GM18519 (cell line): ENCODE results near the gene RPRM.
"Not testable (repeated sequence)": the region's sequence is repeated elsewhere in the genome, so short reads cannot be mapped to it uniquely, and the experiment has no call there.

Experiments
- ATAC-seq: cut with Tn5 transposase; IDR thresholded peaks from one replicate; pipeline ENCODE4 v1.9.1; 2021; ENCODE audit warnings: mild to moderate bottlenecking, moderate library complexity; ENCODE audit not compliant: unreplicated experiment, low FRiP score

The RPRM gene

GRCh38 chr2:153478289-153479261, at the start of gene RPRM:
RPRM (minus strand) TSS chr2:153478762; CDS start chr2:153478565, 197 bp downstream.
- ATAC-seq = peak; percentile 87

DNA sequence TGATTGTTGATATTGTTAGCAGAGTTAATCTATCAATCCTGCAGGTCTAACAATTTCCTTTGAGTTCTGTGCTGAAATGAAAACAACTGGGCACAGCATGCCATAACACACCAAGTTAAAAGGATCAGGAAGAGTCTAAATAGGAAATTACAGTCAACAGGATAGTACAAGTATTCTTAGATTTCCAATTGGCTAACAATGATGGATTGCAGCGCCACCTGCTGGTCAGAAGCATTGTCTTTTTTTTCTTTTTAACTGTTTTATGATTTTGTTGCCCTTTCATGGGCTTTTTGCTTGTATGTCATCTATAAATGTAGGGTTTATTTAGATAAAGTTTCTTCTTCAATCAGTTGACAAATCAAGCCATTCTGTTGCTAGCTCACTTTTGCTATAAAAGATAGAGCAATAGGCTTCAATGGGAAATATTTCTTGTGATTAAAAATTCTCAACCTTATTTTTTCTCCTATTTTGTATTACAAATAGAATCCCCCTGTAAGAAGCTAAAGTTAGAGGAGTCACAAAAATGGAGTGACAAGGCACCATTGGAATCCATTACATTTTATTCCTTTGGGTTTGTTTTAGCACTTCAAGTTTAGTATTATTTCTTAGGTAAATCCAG, 40.8 kb upstream of the RPRM start:
- ATAC-seq = peak; percentile 46

DNA sequence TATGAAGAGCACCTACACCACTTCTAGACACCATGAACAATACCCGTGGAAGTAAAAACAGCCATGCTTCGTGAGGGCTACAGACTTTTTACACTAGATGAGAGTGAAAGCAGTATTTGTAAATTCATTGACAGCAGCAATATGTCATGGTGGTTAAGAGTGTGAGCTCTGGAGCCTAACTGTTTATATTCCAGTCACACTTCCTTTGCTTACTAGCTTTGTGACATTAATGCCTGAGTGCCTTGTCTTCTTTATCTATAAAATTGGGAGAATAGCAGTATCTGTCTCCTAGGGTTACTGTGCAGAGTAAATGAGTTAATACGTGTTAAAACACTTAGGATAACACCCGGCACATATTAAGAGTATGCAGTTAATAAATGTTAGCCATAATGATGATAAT, 33.8 kb upstream of the RPRM start:
- ATAC-seq = no peak

DNA sequence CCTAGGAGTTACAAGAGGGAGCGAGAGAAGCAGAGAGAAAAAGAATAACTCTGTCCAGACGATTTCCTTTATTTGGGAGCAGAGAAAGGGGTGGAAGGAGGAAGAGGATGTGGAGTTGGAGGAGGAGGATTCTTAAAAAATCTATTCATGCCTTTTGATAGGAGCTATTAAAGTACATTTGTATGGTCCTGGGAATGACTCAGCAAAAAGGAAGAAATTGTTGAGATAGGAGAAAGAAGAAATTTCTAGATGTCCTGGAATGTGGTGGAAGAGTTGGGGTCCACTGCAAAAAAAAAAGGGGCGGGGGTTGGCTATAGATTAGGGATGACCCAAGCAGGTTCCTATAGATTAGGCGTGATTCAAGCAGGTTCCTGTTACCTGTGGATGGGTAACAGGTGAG, 32.4 kb upstream of the RPRM start:
- ATAC-seq = no peak

DNA sequence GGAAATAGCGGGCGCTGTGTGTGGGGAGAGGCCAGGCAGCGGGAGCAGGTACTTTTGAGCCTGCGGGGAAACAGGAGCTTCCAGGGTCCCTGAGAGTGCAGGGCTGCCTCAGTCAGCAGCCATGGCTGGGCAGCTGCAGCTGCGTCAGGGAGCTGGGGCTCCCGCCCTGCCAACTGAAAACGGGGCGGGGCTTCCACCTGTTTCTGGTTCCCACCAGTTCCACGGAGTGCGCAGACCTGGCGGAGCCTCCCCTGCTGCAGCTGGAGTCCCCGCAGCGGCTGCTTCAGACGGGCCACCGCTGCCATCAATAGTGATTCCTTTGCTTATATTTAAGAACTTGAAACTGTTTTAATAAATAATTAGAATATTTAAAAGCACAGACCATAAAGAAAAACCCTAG, 30.6 kb upstream of the RPRM start:
- ATAC-seq = no peak

DNA sequence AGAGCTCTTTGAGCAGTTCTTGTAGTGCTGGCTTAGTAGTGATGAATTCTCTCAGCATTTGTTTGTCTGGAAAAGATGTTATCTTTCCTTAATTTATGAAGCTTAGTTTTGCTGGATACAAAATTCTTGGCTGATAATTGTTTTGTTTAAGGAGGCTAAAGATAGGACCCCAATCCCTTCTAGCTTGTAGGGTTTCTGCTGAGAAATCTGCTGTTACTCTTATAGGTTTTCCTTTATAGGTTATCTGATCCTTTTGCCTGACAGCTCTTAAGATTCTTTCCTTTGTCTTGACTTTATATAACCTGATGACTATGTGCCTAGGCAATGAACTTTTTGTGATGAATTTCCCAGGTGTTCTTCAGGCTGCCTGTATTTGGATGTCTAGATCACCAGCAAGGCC, 27.9 kb upstream of the RPRM start:
- ATAC-seq = not testable (repeated sequence)

- ATAC-seq = no peak
Measured at GRCh38 chr2:153499439-153499838, 20.9 kb upstream of the RPRM start.

GRCh38 chr2:153497938-153498629, 19.5 kb upstream of the RPRM start:
- no peak for ATAC-seq

DNA sequence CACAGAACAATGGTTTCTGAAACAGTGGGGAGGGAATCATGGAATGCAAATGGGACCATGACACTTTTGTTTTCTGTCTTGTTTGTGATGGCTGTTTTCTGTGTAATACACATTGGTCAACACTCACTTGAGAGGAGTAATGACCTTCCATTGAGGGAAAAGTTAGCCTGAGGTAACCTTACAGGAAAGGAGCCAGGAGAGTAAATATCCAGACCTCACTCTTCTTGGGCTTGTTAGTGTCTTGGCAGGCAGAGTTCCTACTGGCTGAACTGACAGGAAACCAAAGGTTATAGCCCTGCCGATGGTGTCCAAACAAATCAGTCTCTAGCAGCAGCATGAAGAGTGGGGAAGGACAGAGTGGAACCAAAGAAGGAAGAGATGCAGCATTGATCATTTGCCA, 17.2 kb upstream of the RPRM start:
- no peak for ATAC-seq

- no peak for ATAC-seq
Measured at GRCh38 chr2:153488072-153488471, 9.5 kb upstream of the RPRM start.

DNA sequence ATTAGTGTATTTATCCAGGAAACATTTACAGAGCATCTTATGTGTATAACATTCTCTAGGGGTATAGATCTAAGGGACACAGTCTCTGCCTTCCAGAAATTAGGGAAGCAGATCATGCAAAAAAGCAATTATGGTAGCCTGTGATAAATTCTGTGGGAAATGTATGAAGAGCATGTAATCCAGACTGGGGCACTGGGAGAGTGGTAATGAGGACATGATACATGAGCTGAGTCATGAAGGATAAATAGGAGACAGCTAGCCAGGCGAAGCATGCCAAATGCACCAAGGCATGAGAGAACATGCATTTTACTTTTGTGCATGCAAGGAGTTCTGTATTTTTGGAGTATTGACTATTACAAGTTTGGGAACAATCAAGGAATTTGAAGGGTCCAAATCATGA, 8.9 kb upstream of the RPRM start:
- no peak for ATAC-seq

DNA sequence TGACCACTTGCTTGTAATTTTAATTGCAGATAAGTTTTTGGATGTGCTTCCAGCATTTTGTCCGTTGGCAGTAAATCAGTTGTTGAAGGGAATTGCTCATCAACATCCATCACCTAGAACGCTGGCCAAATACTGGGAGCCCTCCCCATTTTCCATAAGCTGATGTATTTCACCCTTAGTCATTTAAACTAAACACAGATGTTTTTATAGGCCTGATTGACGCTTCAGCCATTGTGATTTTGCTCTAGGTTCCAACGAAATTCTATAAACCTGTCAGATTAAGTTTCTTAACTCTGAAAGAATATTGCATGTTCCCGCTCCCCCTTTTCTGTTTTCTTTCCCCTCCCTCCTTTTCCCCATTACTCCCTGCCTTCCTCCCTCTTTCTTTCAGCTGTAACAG, 1.0 kb upstream of the RPRM start:
- ATAC-seq = no peak

- no peak for ATAC-seq
Measured at GRCh38 chr2:153477636-153478288, 800 bp downstream of the RPRM start.

- no peak for ATAC-seq
Measured at GRCh38 chr2:153476816-153477635, 1.5 kb downstream of the RPRM start.

DNA sequence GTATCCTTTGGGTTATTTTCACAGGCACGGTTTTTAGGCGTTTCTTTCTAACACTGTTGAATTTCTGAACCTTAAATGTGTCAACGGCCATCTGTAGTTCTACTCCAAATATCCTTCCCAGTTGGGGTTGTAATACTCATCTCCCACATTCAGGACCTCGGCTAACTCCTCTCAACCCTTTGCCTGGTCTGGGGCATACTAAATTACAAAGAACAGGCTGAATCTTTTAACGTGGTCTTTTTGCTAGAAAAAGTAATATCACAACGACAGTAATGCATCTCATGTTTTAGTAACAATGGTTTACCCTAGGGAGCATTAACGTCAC, 2.1 kb downstream of the RPRM start:
- no peak for ATAC-seq

DNA sequence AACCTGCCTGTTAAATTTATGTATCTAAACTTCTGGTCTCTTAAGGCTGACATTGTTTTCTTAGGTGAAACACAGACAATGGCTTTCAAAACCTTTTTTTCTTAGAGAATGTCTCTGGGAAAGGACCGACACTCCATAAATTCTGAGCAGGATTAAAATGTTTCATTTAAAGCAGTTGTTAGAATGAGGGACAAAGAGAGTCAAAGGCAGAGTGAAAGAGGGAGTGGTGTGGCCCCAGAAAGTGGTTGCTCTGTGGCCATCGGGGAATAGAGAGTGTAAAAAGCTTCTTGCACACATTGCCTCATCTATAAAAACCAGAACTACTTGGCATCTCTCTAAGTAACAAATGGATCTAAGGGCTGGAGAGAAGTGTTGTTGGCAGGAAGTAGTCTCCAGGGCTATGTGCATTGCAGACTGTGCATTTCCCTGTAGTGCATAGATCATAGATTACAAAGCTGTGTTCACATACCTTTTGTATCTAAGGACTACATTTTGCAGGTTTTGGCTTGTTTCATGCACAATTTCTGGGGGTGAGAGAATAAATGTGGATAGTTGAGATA, 3.6 kb downstream of the RPRM start:
- ATAC-seq = no peak

DNA sequence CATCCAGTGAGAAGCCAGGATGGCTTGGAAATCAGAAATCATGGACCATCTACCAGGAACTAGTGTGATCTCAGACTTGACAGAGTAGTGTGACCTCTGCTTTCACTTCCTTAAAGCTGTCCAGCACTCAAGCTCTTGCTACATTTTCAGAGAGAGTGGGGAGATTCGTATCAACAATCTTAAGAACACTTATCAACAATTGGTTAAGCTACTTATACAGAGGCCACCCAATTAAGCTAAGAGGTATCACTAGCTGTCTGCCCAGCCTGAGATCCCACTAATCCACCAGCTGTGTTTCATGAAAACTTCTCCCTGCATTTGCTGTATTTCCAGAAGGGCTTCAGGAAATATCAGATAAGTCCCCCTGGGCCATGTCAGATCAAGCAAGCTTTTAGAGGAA, 4.2 kb downstream of the RPRM start:
- ATAC-seq = no peak

DNA sequence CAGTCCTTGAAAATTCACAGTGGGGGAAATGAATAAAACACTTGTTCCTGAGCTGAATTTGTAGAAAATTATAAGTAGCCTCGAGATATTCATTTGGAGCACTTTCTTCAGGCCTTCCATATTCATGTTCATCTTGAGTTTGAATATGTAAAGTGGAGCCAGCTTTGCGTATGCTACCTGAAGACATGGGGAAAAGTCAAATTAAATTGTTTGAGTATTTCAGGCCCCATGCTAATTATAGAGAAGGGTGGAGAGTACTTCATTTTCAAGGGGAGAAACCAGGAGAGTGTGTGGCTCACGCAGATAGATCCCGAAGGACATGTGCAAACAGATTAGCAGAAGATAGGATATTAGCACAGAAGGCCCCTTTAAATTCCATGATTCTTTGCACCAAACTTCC, 7.7 kb downstream of the RPRM start:
- ATAC-seq = no peak

DNA sequence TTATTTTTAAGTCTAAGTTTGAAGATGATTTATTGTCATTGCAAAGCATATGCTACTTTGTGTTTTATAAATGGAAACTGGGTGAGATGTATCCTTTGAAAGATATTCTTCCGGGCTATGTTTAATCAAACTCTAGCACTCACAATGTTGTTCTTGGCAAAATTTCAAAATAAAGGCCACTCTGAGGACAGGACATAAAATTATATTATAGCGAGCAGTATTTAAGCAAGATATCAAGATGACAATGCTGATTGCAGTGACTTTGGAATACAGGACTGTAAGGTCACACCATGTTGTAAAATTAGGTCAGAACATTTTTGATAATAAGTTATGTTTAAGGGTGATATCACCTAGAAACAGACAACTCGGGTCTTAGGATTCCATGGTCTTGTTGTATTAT, 14.2 kb downstream of the RPRM start:
- ATAC-seq = no peak

DNA sequence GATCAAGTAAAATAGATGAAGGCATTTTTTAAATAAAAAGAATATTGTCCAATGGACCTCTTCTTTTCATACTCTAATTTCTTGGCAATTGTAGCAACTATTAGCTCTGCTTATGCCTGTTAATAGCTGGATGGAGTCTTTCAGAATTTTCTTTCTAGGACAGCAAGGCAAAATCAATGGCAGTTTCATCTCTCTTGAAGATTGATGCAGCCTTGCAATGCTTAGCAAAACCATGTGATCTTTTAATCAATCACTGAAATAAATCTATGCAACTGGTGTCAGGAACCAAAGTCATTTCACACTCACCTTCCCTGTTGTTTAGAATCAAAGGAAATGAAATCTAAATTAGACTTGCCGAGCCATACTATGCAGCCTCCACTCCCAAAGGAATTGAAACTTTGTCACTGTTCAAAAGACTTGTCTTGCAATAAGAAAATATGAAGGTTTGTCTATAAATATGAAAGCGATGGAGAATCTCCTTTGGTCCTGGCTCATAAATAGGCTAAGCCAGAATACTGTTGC, 16.2 kb downstream of the RPRM start:
- ATAC-seq = no peak
